Muscle of back (tissue), 11 donors: Measurements from ENCODE around the gene MTHFD1. TPM values are rescaled to one million over a fixed set of nuclear protein-coding genes. Genes with fewer than 3 reads are reported as not detected.

Experiments
- DNase-seq, 3 donors: peaks; one replicate each; pipeline versions ENCODE4 v3.0.0 to v3.0.0-alpha.2; 2013
- polyA plus RNA-seq, 10 donors: library from polyadenylated mRNA; unstranded; fragments of 120-200 nt; gene quantifications; one replicate each; pipeline ENCODE4 v1.2.1, GENCODE V29; 2013; ENCODE audit not compliant: insufficient read length in 10 of 10

The MTHFD1 gene
- polyA plus RNA-seq, 10 donors = 42.4 to 56.2 (median 48.3) TPM

DNA sequence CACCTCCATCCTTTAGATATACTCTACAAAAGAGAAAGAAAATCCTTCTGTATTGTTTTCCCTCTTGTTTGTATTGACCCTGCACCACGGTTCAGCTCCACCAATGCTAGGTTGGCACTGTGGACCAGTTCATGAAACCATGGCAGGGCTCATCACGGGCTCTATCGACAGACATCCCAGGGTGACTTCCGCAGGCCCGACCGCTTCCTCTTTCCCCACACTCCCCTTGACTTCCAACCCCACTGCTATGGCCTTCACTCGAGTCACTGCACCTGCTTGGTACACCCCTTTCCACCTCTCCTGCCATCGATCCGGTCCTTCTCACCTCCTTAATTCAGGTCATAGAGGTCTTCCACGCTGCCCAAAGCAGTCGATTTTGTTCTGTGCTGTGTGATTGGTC, 56.0 kb downstream of the MTHFD1 start:
- DNase-seq = no peak

DNA sequence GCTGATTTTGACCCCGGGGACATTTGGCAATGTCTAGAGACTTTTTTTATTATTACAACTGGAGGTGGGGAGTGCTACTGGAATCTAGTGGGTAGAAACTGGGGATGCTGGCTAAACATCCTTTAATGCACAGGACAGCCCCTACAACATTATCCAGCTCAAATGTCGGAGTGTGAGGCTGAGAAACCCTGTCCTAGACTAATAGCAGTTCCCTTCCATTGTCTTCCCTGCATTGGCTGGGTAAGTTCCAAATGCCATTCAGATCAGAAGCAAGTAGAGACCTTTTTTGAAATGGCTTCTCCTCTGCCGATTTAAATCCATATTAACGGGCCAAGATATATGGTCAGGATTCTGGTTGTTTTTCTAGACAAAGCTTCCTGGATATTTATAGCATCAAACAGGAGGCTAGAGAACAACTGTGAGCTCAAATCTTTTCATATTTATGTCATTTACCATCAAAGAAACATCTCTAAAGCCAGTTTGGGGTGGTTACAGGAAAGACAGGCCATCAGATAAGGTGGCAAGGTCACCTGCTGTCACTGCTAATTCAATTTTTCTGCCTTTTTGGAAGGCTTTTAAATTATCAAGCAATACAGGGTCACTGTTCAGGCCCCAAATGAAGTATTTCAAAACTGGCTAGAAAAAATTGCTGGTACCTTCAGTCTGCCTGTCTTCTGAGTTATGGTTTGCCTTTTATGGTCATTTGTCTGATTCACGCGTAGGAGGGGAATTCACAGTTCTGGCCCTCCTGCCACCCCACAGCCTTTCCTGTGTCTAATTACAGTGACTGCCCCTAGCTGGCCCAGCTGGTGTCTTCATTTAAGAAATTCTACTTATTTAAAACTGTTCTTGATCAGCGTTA, 57.1 kb downstream of the MTHFD1 start:
- DNase-seq = peak in 1 of 3 donors; percentile 39

DNA sequence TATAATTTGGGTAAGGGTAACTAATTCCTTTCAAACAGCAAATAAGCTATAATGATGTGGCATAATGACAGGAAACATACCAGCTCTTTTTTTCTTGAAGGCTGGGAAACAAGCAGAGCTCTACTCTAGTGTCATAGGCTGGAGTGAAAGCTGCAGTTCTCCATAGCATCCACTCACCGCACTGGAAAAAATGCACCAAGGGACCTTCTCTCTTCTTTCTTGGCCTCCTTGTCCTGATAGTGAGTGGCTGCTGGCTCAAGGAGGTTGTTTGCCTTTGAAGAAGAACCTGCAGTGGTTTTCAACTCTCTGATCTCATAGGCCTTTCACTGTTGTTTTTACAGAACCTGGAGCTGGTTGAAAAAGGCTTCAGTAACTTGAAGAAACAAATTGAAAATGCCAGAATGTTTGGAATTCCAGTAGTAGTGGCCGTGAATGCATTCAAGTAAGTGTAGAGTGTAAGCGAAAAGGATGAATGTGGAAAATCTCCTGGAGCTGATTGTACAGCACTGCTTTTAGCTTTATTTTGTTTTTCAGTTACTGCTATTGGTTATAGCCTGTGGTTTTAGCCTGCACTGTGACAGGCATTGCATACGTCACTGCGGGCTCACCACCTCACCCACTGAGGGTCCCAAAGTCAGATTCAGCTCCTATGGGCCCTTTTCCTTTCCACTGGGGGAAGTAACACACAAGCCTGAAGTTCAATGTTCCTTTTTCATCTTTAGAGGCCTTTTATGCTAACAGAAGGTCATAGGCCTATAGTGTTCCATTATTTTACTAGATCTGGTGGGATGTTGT, 59.9 kb downstream of the MTHFD1 start:
- DNase-seq = no peak

DNA sequence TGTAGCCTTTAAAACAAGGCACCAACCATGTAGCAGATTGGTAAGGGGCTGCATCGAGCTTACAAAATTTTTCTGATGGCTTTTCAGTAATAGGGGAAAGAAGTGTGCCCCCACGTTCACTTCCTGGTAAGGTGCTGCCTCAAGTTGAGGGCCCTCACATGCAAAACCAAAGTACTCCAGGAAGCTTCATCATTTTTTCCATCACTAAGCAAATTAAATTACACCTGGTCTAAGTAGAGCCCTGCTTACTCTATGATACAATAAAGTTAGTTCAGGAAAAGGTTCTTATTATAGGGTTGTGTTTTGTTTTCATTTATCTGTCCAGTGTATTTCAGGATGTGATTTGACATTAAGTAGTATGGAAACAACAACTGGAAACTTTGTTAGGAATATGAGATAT, 62.1 kb downstream of the MTHFD1 start:
- DNase-seq = no peak

DNA sequence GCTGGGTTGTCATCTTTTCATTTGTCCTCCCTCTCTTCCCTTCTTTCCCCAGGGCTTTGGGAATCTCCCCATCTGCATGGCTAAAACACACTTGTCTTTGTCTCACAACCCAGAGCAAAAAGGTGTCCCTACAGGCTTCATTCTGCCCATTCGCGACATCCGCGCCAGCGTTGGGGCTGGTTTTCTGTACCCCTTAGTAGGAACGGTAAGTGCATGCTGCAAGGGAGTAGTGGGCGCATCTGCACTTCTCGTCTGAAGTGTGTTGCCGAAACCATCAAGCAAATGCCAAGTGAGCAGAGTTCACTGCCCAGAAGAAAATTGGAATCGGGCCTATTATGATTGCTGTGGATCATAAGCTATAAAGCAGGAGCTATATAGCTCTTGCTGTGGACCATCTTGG, 66.5 kb downstream of the MTHFD1 start:
- no peak for DNase-seq

DNA sequence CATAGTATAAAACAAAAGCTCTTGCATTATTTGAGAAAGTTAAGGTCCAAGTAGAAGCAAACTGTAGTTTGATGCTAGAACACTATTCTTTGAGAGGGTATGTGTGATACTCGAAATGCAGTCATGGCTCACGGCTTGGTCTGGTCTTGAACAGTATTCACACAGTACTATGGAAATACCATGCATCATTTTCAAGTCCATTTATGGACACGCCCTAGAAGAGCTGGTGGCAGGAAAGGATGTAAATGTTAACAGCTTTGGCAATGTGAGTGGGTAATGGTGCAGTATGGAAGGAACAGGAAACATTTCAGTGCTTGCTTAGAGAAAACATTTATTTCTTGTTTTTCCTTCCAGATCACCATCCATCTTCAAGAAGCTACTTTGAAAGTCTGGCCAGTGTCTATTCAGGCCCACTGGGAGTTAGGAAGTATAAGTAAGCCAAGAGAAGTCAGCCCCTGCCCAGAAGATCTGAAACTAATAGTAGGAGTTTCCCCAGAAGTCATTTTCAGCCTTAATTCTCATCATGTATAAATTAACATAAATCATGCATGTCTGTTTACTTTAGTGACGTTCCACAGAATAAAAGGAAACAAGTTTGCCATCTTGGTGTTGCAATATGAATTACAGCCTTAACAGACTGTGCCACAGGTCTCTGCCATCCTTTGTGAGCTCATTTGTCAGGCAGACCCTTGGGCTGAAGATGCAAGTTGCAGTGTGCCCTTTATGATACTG, 71.4 kb downstream of the MTHFD1 start:
- no peak for DNase-seq

DNA sequence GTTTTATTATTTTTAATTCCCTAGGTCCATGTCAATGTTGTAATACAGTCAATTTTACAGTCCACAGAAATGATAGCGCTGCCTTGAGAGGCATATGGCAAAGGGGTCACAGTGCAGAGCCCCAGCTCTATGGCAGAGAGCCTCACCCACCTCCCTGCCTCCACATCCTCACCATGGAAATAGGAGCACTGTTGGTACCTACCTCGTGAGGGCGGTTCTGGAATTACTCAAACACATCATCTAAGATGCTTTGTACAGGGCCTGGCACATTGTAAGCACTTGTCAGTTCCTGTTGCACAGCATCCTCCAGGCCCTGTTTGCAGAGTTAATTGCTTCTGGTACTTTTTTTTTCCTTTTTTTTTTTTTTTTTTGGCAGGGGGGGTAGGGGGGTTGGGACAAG, 73.1 kb downstream of the MTHFD1 start:
- no peak for DNase-seq

DNA sequence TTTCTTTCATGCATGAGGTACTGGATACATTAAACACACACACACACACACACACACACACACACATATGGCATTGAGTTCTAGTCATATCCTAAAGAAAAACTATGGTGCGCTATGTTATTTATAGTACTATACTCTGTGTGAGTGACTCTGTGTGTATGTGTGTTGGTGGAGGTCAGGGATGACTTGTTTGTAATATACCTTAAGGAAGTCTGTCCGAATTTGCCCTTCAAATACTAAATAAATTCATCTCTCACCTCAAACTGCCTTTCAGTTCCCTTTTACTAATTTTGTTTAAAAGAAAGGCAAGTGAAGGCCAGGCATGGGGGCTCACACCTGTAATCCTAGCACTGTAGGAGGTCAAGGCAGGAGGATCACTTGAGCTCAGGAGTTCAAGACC, 75.0 kb downstream of the MTHFD1 start:
- no peak for DNase-seq

DNA sequence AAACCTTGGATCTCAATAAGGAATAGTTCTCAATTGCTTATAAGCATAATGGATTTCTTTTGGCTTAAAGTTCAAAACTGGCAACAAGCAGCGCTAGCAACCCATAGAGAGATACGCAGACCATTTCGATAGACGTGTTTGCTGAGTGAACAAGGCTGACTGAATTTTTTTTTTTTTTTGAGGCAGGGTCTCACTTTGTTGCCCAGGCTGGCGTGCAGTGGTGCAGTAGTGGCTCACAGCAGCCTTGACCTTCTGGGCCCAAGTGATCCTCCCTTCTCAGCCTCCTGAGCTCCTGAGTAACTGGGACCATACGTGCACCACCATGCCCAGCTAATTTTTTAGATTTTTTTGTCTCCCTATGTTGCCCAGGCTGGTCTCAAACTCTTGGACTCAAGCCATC, 75.7 kb downstream of the MTHFD1 start:
- no peak for DNase-seq

DNA sequence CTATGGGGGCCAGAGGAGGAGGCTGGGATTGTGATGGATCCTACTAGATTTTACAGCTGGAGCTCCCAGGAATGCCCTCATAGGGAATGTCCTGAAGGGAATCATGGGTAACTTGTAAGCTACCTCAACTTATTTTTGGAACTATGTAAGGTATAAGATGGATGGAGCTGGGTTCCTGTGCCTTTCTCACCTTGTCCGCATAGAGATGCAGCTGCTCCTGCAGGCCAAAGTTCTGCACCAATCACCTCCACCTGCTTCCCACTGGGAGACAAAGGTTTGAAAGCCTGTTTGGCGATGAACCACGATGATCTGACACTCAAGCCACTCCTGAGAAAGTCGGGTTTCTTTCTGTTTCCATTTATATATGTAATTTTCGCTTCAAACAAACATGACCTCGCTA, 76.5 kb downstream of the MTHFD1 start:
- DNase-seq = no peak

DNA sequence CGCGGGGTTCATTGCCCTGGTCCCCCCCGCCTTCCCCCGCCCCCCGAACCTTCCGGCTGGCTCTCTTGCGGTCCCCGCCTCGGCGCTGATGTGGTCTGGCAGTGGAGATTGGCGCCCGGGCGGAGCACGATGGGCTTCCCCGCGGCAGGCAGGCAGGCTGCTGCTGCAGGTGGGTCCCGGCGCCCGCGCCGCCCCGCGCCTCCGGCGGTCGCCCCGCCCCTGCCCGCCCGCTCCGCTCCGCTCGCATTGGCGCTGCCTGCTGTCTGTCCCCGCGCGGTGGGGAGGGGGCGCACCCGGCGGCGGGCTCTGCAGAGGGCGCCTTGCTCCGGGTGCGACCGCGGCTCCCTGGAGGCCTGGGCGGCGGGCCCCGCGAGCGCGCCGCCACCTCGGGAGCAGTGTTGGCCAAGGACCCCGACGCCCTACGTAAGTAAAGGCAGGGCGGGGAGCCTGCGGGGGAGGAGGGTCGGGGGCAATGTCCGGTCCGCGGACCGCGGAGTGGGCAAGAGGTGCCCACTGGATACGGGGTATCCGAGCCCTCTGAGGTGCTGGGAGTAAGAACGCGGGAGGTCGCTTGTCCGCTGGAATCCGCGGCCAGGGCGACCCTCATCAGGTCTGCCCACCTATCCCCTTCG, 77.2 kb downstream of the MTHFD1 start, which contains the start of gene AKAP5:
TSS of gene AKAP5 (plus strand) at position 309 of the 632 bp plus-strand sequence. CDS start 2,896 bp downstream, outside the sequence.
- peak; percentile 41 to 78 (median 67) for DNase-seq

DNA sequence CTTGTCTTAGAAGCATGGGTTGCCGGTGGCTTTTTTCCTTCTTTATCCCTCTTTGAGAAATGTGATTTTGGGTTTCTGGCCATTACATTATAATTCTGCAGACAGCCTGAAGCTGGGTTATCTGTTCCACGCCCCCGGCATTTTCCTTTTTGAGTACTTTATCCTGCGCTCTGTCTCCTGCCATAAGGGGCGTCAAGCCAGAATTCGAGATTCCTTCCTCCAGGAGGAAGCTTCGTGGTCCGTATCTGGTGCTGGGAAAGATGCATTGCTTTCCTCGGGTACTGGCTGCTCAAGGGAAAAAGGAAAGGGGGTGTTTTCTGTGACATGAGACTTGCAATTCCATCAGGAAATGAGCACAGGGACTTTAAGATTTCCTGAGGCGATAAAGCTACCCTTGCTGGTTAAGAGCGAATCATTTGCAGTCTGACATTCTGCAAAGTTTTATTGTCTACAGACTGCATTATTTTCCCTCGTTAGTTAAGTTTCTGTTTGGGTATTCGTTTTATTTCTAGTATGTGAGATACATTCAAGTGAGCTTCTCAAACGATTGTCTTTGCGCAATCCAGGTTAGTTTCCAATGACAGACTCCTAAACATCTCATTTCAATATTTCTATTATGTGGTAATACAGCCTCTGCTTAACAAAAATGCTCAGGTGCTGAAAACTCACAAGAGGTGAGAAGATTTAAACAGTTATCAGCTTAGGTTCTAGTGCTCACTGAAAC, 77.8 kb downstream of the MTHFD1 start:
- peak; percentile 27 to 76 (median 60) for DNase-seq

DNA sequence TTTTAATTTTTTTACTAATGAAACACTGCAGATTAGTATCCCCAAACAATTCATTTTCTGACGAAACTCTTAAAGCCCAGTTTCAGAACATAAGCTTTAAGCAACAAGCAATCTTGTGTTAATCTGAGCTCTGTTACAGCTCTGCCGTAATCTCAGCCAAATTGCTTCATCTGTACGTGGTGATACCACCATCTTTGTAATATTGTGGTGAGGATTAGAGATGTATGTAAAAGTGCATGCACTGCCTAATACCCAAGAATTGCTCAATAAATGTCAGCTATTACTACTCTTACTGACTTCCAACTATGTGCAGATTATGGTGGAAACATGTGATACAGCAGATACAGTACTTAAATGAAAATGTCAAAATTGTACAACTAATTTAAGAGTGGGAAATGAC, 78.9 kb downstream of the MTHFD1 start:
- DNase-seq = no peak

DNA sequence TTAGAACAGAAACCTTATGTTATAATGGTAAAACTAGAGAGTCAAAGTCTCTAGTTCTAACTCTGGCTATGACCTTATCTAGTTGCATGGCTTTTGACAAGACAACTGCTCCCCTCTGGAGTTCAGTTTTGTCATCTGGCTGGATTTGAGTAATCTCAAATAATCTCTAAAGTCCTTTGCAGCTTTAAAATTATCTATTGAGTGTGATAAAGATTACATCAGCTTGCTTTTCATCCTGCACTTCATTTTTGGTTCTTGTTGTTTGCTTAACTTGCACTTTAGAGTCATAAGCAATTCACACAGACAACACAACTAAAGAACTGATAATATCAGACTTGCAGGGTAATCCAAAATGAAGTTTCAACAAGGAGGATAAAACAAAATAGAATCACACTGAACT, 79.4 kb downstream of the MTHFD1 start:
- no peak for DNase-seq

DNA sequence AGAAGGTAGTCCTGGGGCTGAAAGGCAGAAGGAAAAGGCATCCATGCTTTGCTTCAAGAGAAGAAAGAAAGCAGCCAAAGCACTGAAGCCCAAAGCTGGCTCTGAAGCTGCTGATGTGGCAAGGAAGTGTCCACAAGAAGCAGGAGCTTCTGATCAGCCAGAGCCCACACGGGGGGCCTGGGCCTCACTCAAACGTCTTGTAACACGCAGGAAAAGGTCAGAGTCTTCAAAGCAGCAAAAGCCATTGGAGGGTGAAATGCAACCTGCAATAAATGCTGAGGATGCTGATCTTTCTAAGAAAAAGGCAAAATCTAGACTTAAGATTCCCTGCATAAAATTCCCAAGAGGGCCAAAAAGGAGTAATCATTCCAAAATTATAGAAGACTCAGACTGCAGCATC, 80.3 kb downstream of the MTHFD1 start:
- no peak for DNase-seq

DNA sequence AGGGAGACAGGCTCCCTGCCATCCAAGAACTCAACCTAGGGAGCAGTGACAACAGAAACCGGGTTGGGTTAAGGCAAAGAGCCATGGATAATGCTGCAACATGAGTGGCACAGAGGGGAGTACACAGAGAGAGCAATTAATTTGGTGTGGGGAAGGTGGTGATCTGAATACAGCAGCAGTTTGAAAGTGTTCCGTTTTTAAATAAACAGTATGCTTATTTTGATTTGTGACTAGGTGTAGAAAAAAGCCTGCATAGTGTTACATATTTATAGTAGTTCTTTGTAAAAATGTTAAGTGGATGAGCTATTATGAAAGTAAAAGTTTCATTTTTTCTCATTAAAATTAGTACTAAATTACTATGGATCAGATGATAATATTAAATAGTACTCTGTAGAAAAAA, 85.9 kb downstream of the MTHFD1 start:
- DNase-seq = no peak

DNA sequence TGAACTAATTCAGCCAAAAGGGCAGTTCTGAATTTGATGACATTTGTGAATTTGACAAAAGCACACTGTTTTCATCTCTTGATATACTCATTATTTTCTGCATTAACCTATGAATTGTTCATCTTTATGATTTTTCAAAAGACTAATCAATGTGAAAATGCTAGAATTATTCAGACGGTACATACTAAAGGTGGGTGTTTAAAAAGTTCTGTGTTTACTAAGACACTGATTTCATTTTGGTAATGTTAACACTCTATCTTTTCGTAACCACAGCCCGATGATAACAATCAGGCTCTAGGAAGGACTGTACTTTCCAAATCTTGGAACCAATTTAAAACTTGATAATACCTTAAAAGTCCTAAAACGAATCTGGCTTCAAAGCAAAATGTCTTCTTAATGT, 86.5 kb downstream of the MTHFD1 start:
- no peak for DNase-seq

DNA sequence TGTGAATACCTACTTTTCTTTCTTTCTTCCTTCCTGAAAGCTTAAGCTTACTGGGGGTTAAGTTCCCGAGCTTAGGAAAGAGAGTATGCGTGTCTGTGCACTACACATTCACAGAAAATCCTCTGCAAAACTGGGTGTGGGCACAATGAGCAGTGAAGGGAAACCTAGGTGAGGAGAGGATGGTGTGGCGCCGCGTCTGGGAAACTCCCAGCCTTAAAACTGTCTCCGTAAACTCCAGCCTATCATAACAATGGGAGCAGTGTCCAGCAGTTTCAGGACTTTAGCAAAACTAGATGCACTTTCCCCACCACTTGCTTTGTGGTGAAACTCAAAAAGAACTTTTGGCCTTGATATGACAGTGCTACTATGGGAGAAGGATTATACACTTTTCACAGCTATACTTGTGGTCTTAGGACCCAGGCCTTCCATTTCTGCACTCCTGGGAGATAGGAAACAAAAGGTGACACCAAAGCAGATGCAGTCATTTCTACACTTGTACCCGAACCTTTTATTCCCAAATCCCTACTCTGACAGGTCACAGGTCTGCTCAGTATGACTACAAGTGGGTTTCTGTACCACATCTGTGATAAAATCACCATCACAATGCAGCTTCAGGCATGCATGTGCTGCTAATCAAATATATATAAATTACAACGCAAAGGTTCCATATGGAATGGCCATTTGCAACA, 87.6 kb downstream of the MTHFD1 start:
- DNase-seq = no peak

DNA sequence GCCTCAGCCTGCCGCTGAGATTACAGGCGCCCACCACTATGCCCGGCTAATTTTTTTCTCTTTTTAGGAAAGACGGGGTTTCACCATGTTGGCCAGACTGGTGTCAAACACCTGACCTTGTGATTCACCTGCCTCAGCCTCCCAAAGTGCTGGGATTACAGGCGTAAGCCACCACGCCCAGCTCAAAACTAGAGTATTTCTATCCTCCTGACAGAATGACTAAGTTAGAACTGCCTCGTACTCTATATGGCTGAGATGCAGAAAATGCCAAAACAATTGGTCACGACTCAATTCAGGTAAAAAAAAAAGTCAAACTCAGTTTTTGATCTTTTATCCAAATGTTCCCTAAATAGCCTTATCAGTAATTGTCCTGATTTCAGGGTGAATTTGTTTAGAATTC, 88.3 kb downstream of the MTHFD1 start:
- DNase-seq = no peak

DNA sequence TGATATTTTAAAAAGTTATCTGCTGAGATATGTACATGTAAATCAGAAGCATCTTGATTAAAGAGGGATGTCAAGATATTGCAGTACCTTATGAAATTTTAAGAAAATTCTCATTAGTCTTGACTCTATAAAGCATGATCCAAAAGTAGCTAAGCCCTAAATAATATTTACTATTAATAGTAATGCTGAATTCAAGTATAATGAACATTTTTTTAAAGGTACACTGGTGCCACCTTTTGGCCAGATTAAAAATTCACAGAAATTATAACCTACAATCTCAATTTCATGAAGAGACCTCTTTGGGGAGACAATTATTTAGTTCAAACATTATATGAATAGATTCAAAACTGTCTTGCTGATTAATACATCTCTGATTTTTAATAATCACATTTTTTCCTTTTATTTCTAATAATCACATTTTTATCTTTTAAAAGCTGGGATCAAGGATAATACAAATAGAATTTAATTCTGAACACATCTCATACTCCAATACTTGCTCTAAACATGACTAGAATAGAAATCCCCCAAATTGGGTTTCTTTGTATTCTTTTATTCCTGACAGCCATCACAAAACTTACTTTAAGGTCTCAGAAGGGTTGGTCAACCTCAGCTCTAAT, 90.6 kb downstream of the MTHFD1 start:
- DNase-seq = peak in 2 of 3 donors; percentile 25 to 40
